Measurements from ENCODE around the gene NRSN1.
"Not testable (repeated sequence)": the region's sequence is repeated elsewhere in the genome, so short reads cannot be mapped to it uniquely, and the experiment has no call there.

Gene NRSN1

GRCh38 chr6:24117021-24117420 is 9.0 kb upstream of the NRSN1 start:
- peak; percentile 40 for ATAC-seq
- DNase-seq: no peak
- Mint-ChIP-seq H3K4me3 (no peak overlapping the region), H3K27me3 (no peaks in the 10 kb centered on the region), H3K4me1 (no peaks in the 10 kb centered on the region), H3K9me3 (no peaks in the 10 kb centered on the region), H3K36me3 (ENCODE audit: low read depth) (no peaks in the 10 kb centered on the region), H3K27ac (no peak overlapping the region)

- DNase-seq (no peak), ATAC-seq (no peak)
- H3K4me3 Mint-ChIP-seq: no peak overlapping the region
- peaks cover 23% of the 10 kb centered on the region for H3K27me3 Mint-ChIP-seq
- H3K36me3 Mint-ChIP-seq (ENCODE audit: low read depth): peaks cover 1% of the 10 kb centered on the region
- peaks cover 4% of the 10 kb centered on the region for H3K9me3 Mint-ChIP-seq
- H3K4me1 Mint-ChIP-seq: no peaks in the 10 kb centered on the region
- no peak overlapping the region for H3K27ac Mint-ChIP-seq
Observed at GRCh38 chr6:24122139-24122538, 3.9 kb upstream of the NRSN1 start.

GRCh38 chr6:24126586-24127192 is 674 bp downstream of the NRSN1 start:
- Mint-ChIP-seq H3K4me3 (no peak overlapping the region), H3K4me1 (no peaks in the 10 kb centered on the region), H3K9me3 (peaks cover 7% of the 10 kb centered on the region), H3K27ac (no peak overlapping the region), H3K36me3 (ENCODE audit: low read depth) (peaks cover 1% of the 10 kb centered on the region), H3K27me3 (peaks cover 28% of the 10 kb centered on the region)
- DNase-seq (peak; percentile 15), ATAC-seq (no peak)

- no peak for DNase-seq
- Mint-ChIP-seq H3K27me3 (peaks cover 28% of the 10 kb centered on the region), H3K4me1 (no peaks in the 10 kb centered on the region), H3K36me3 (ENCODE audit: low read depth) (peaks cover 1% of the 10 kb centered on the region), H3K27ac (no peak overlapping the region), H3K9me3 (peaks cover 7% of the 10 kb centered on the region), H3K4me3 (no peak overlapping the region)
- no peak for ATAC-seq
Observed at GRCh38 chr6:24127316-24127715, 1.3 kb downstream of the NRSN1 start.

- H3K4me3 Mint-ChIP-seq: no peak overlapping the region
- ATAC-seq: no peak
- H3K4me1 Mint-ChIP-seq: no peaks in the 10 kb centered on the region
- no peak for DNase-seq
- H3K27ac Mint-ChIP-seq: no peak overlapping the region
- H3K9me3 Mint-ChIP-seq: peaks cover 3% of the 10 kb centered on the region
- H3K27me3 Mint-ChIP-seq: peaks cover 9% of the 10 kb centered on the region
- no peaks in the 10 kb centered on the region for H3K36me3 Mint-ChIP-seq (ENCODE audit: low read depth)
Observed at GRCh38 chr6:24131751-24132150, 5.7 kb downstream of the NRSN1 start.

- Mint-ChIP-seq H3K4me1 (no peaks in the 10 kb centered on the region), H3K4me3 (no peak overlapping the region), H3K27me3 (no peaks in the 10 kb centered on the region), H3K9me3 (no peaks in the 10 kb centered on the region), H3K36me3 (ENCODE audit: low read depth) (no peaks in the 10 kb centered on the region), H3K27ac (no peak overlapping the region)
- no peak for DNase-seq
- ATAC-seq: no peak
Observed at GRCh38 chr6:24139080-24139479, 13.1 kb downstream of the NRSN1 start.

- Mint-ChIP-seq H3K27ac (no peak overlapping the region), H3K36me3 (ENCODE audit: low read depth) (no peaks in the 10 kb centered on the region), H3K27me3 (no peaks in the 10 kb centered on the region), H3K4me3 (no peak overlapping the region), H3K9me3 (no peaks in the 10 kb centered on the region), H3K4me1 (no peaks in the 10 kb centered on the region)
- no peak for ATAC-seq
- no peak for DNase-seq
Observed at GRCh38 chr6:24139639-24140038, 13.6 kb downstream of the NRSN1 start.

GRCh38 chr6:24140591-24140990 is 14.6 kb downstream of the NRSN1 start:
- no peaks in the 10 kb centered on the region for H3K9me3 Mint-ChIP-seq
- no peak for ATAC-seq

GRCh38 chr6:24142733-24143132 is 16.7 kb downstream of the NRSN1 start:
- H3K36me3 Mint-ChIP-seq (ENCODE audit: low read depth); H3K4me1 Mint-ChIP-seq; ATAC-seq; H3K4me3 Mint-ChIP-seq; DNase-seq; H3K9me3 Mint-ChIP-seq; H3K27me3 Mint-ChIP-seq; H3K27ac Mint-ChIP-seq: not testable (repeated sequence)

More at GRCh38 chr6:24140591-24140990, 14.6 kb downstream of the NRSN1 start:
- no peak overlapping the region for H3K4me3 Mint-ChIP-seq
- H3K4me1 Mint-ChIP-seq: no peaks in the 10 kb centered on the region
- no peaks in the 10 kb centered on the region for H3K27me3 Mint-ChIP-seq
- no peak overlapping the region for H3K27ac Mint-ChIP-seq
- no peaks in the 10 kb centered on the region for H3K36me3 Mint-ChIP-seq (ENCODE audit: low read depth)
- no peak for DNase-seq

GRCh38 chr6:24145690-24146131 is 19.7 kb downstream of the NRSN1 start:
- peaks cover 1% of the 10 kb centered on the region for H3K9me3 Mint-ChIP-seq

GRCh38 chr6:24146871-24147270 is 20.9 kb downstream of the NRSN1 start:
- Mint-ChIP-seq H3K27me3 (no peaks in the 10 kb centered on the region), H3K4me3 (no peak overlapping the region), H3K27ac (no peak overlapping the region), H3K4me1 (no peaks in the 10 kb centered on the region), H3K9me3 (peaks cover 7% of the 10 kb centered on the region), H3K36me3 (ENCODE audit: low read depth) (no peaks in the 10 kb centered on the region)
- no peak for ATAC-seq
- no peak for DNase-seq

More at GRCh38 chr6:24145690-24146131, 19.7 kb downstream of the NRSN1 start:
- no peaks in the 10 kb centered on the region for H3K27me3 Mint-ChIP-seq
- DNase-seq (no peak), ATAC-seq (no peak)
- no peaks in the 10 kb centered on the region for H3K4me1 Mint-ChIP-seq
- no peak overlapping the region for H3K27ac Mint-ChIP-seq
- no peak overlapping the region for H3K4me3 Mint-ChIP-seq
- H3K36me3 Mint-ChIP-seq (ENCODE audit: low read depth): no peaks in the 10 kb centered on the region

- Mint-ChIP-seq H3K4me3 (no peak overlapping the region), H3K27ac (no peak overlapping the region), H3K27me3 (no peaks in the 10 kb centered on the region), H3K4me1 (no peaks in the 10 kb centered on the region), H3K9me3 (peaks cover 7% of the 10 kb centered on the region), H3K36me3 (ENCODE audit: low read depth) (no peaks in the 10 kb centered on the region)
- DNase-seq: no peak
- ATAC-seq: no peak
Observed at GRCh38 chr6:24147511-24148153, 21.6 kb downstream of the NRSN1 start.

- Mint-ChIP-seq H3K27ac (no peak overlapping the region), H3K36me3 (ENCODE audit: low read depth) (no peaks in the 10 kb centered on the region), H3K4me1 (no peaks in the 10 kb centered on the region), H3K4me3 (no peak overlapping the region), H3K9me3 (peaks cover 7% of the 10 kb centered on the region), H3K27me3 (peaks cover under 1% of the 10 kb centered on the region)
- no peak for ATAC-seq
- DNase-seq: no peak
Observed at GRCh38 chr6:24148154-24148570, 22.1 kb downstream of the NRSN1 start.

- peaks cover 7% of the 10 kb centered on the region for H3K9me3 Mint-ChIP-seq
- DNase-seq (no peak), ATAC-seq (no peak)
- H3K27ac Mint-ChIP-seq: no peak overlapping the region
- no peak overlapping the region for H3K4me3 Mint-ChIP-seq
- H3K36me3 Mint-ChIP-seq (ENCODE audit: low read depth): no peaks in the 10 kb centered on the region
- H3K27me3 Mint-ChIP-seq: peaks cover 2% of the 10 kb centered on the region
- H3K4me1 Mint-ChIP-seq: no peaks in the 10 kb centered on the region
Observed at GRCh38 chr6:24148684-24149083, 22.7 kb downstream of the NRSN1 start.

GRCh38 chr6:24149296-24149695 is 23.3 kb downstream of the NRSN1 start:
- ATAC-seq (no peak), DNase-seq (no peak)
- no peak overlapping the region for H3K27ac Mint-ChIP-seq
- no peaks in the 10 kb centered on the region for H3K36me3 Mint-ChIP-seq (ENCODE audit: low read depth)
- H3K27me3 Mint-ChIP-seq: peaks cover 2% of the 10 kb centered on the region
- H3K4me3 Mint-ChIP-seq: no peak overlapping the region
- no peaks in the 10 kb centered on the region for H3K4me1 Mint-ChIP-seq
- H3K9me3 Mint-ChIP-seq: peaks cover 7% of the 10 kb centered on the region

Measured in activated naive CD8-positive, alpha-beta T cell treated with anti-CD3 and anti-CD28 coated beads, Interleukin-2, amount 50 U/mL, for 24 hours (primary cell).